Body of pancreas (tissue), 4 donors: ENCODE measurements around the gene TRIM40.

Experiments
- CTCF ChIP-seq, 7 experiments: fragments of 450-650 bp in 4 of 7; fragments of 200-600 bp in 3 of 7; sonication (generic) in 3 of 7; IDR thresholded peaks; one replicate each; pipeline ENCODE4 v1.5.1; 2016 to 2019; ENCODE audit warnings: antibody characterized with exemption in 7 of 7
- POLR2A ChIP-seq, 3 donors: fragments of 450-650 bp; IDR thresholded peaks; one replicate each; pipeline ENCODE4 v1.6.1; 2016; ENCODE audit warnings: antibody characterized with exemption in 3 of 3, mild to moderate bottlenecking in 2 of 3

GRCh38 chr6:30156262-30156599, 20.3 kb downstream of the TRIM40 start:
- no peak for TF ChIP-seq CTCF (IDR thresholded peaks at IDR 0.05)
- no peak for TF ChIP-seq POLR2A (IDR thresholded peaks at IDR 0.05)
